Mammary epithelial cell (primary cell): ENCODE data around the gene WNT9A.

ENCODE experiments used
- EZH2 ChIP-seq: IDR thresholded peaks from 2 replicates; pipeline ENCODE4 v1.6.1; 2012; ENCODE audit warnings: low read length, inconsistent platforms, borderline replicate concordance
- TF ChIP-seq, protein P1 (sequence below), 2 donors: IDR thresholded peaks in 1 of 2; conservative IDR thresholded peaks in 1 of 2; 2 replicates each; pipeline ENCODE4 v1.5.1; 2011 to 2012; ENCODE audit warnings: inconsistent platforms in 2 of 2, low read length in 2 of 2, mild to moderate bottlenecking in 2 of 2, control low read depth in 1 of 2, low read depth in 1 of 2; ENCODE audit not compliant: insufficient read depth in 1 of 2; ENCODE audit errors: extremely low read depth in 1 of 2

DNA sequence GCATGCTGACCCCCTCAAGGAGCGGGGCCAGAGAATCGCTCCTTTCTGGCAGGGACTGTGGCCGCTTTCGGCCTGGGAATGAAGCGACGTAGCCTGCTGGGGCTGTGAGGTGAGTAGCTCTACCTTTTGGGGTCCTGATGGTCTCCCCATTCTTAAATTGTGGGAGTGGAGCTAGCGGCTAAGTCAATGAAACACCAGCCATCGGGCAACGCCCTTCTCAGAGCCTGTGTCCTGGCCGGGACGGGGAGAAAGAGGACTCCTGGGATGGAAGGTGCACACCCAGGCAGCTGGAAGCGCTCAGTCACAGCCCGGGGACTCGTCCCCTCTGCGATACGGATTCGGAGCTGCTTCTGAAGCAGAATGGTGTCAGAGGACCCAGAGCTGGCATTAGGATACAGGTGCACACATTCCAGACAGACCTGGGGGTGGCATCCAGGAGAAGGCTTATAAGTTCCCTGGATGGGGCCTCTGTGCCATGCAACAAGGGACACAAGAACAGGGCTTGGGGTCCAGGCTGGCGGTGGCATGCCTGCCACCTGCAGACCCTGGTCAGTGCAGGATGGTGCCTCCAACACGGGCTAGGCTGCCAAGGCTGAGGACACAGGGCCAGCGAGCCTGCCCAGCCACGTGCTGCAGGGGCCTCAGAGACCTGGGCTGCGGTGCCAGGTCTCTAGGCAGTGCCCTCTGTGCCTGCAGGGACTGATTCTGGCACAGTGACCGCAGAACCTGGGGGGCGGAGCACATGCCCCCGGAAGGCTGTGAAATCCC lies 945 bp upstream of the WNT9A start:
- no peak for TF ChIP-seq EZH2
- TF ChIP-seq, protein P1, sequence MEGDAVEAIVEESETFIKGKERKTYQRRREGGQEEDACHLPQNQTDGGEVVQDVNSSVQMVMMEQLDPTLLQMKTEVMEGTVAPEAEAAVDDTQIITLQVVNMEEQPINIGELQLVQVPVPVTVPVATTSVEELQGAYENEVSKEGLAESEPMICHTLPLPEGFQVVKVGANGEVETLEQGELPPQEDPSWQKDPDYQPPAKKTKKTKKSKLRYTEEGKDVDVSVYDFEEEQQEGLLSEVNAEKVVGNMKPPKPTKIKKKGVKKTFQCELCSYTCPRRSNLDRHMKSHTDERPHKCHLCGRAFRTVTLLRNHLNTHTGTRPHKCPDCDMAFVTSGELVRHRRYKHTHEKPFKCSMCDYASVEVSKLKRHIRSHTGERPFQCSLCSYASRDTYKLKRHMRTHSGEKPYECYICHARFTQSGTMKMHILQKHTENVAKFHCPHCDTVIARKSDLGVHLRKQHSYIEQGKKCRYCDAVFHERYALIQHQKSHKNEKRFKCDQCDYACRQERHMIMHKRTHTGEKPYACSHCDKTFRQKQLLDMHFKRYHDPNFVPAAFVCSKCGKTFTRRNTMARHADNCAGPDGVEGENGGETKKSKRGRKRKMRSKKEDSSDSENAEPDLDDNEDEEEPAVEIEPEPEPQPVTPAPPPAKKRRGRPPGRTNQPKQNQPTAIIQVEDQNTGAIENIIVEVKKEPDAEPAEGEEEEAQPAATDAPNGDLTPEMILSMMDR (conservative IDR thresholded peaks at IDR 0.05 in 1 of 2, IDR thresholded peaks at IDR 0.05 in 1 of 2; ENCODE audit: extremely low read depth in 1 of 2, insufficient read depth in 1 of 2, low read depth in 1 of 2, low read length in 2 of 2): no peak
